GM12878 (cell line): ENCODE data around the gene MYO1C. TPM values are rescaled to one million over a fixed set of nuclear protein-coding genes. Genes with fewer than 3 reads are reported as not detected.

Source experiments
- ATAC-seq: fragments of 200-7000 bp; cut with Tn5 transposase; 3 replicates; pipeline ENCODE4 v1.9.1; 2020; ENCODE audit warnings: mild to moderate bottlenecking, moderate library complexity
- BruUV-seq: library from RNA; stranded (reverse); fragments of 400-500 nt; replicated peaks from 2 replicates; lab custom pipeline; 2021; lab: Mats Ljungman, UMichigan
- CTCF ChIA-PET: fragments of 300-600 bp; sonication (Branson Sonifier 250); formaldehyde crosslinking; extraction: SDS; loops from one replicate; lab custom pipeline; 2021; ENCODE audit warnings: inconsistent platforms; lab: Yijun Ruan, JAX
- POLR2A ChIA-PET: fragments of 350-600 bp; formaldehyde crosslinking; extraction: SDS; loops from one replicate; lab custom pipeline; 2021; ENCODE audit warnings: inconsistent platforms; lab: Charles Lee
- RAD21 ChIA-PET: fragments of 300-600 bp; sonication (Branson Sonifier 250); formaldehyde crosslinking; loops from one replicate; lab custom pipeline; 2023; ENCODE audit warnings: antibody characterized with exemption; ENCODE audit not compliant: unreplicated experiment; lab: Charles Lee
- SMC1A ChIA-PET: fragments of 300-600 bp; sonication (Branson Sonifier 250); formaldehyde crosslinking; loops from one replicate; lab custom pipeline; 2023; ENCODE audit not compliant: unreplicated experiment, uncharacterized antibody; lab: Charles Lee
- DNase-seq: peaks from one replicate; pipeline ENCODE4 v3.0.0-alpha.2; 2011; ENCODE audit warnings: low read depth, low spot score
- FAIRE-seq: peaks from 3 replicates; lab custom pipeline; 2011; peaks lifted over from hg19 to GRCh38; lab: Jason Lieb, UNC
- H2AFZ ChIP-seq: 2 replicates; pipeline ENCODE4 v1.6.0; 2011; ENCODE audit warnings: low read depth, low read length, control low read depth; ENCODE audit not compliant: control insufficient read depth
- H3K27ac ChIP-seq: 2 replicates; pipeline ENCODE4 v1.5.1; 2011; ENCODE audit warnings: control low read depth; ENCODE audit not compliant: control insufficient read depth, insufficient read depth
- H3K27me3 ChIP-seq, 2 experiments: replicated peaks in 1 of 2; 2 replicates each; pipeline versions ENCODE4 v1.6.0 to v1.6.1; 2011; ENCODE audit warnings: low read length in 1 of 2; ENCODE audit not compliant: control insufficient read depth in 2 of 2, insufficient read depth in 2 of 2
- H3K36me3 ChIP-seq, 2 experiments: 2 replicates each; pipeline ENCODE4 v1.5.1; 2011; ENCODE audit warnings: low read length in 1 of 2; ENCODE audit not compliant: control insufficient read depth in 2 of 2, insufficient read depth in 2 of 2
- H3K4me1 ChIP-seq: 2 replicates; pipeline ENCODE4 v1.6.1; 2011; ENCODE audit warnings: mild to moderate bottlenecking, low read length, moderate library complexity, mixed read lengths; ENCODE audit not compliant: control insufficient read depth, insufficient read depth
- H3K4me2 ChIP-seq: 2 replicates; pipeline ENCODE4 v1.6.0; 2011; ENCODE audit warnings: control low read depth; ENCODE audit not compliant: control insufficient read depth, insufficient read depth
- H3K4me3 ChIP-seq: fragments of 200-600 bp; sonication (generic); 2 replicates; pipeline ENCODE4 v1.5.1; 2016
- H3K79me2 ChIP-seq: 2 replicates; pipeline ENCODE4 v1.6.0; 2011; ENCODE audit warnings: low read length; ENCODE audit not compliant: control insufficient read depth, insufficient read depth
- H3K9ac ChIP-seq: 2 replicates; pipeline ENCODE4 v1.8.0; 2011; ENCODE audit warnings: low read length, control low read depth, mixed read lengths; ENCODE audit not compliant: control insufficient read depth, insufficient read depth
- H3K9me3 ChIP-seq: replicated peaks from 3 replicates; pipeline ENCODE4 v1.5.1; 2011; ENCODE audit warnings: mild to moderate bottlenecking, low read length; ENCODE audit not compliant: control insufficient read depth, insufficient read depth
- H4K20me1 ChIP-seq: 2 replicates; pipeline ENCODE4 v1.6.0; 2011; ENCODE audit not compliant: control insufficient read depth, insufficient read depth
- MYC ChIP-seq: IDR thresholded peaks from 2 replicates; pipeline ENCODE4 v1.6.1; 2011; ENCODE audit warnings: mild to moderate bottlenecking, low read length, moderate library complexity, inconsistent platforms; ENCODE audit not compliant: insufficient read depth, insufficient replicate concordance, insufficient read length, severe bottlenecking
- RAD51 ChIP-seq: fragments of 450-650 bp; IDR thresholded peaks from 2 replicates; pipeline ENCODE4 v1.6.1; 2016; ENCODE audit warnings: moderate library complexity, mild to moderate bottlenecking, inconsistent platforms
- STAT3 ChIP-seq: IDR thresholded peaks from 2 replicates; pipeline ENCODE4 v1.6.1; 2011; ENCODE audit warnings: low read depth, low read length, improper control_type of control experiment
- WGBS: methylation state at CpG from one replicate; pipeline ENCODE4 v1.1.6; 2016; ENCODE audit warnings: low lambda C conversion rate; ENCODE audit not compliant: insufficient replicate concordance, insufficient coverage; ENCODE audit errors: missing lambda C conversion rate; 5-methylcytosine and 5-hydroxymethylcytosine counted together
- in situ Hi-C: fragments of 300-500 bp; cut with MboI; formaldehyde crosslinking; loops from 9 replicates; pipeline ENCODE4 v1.14.3; 2018; ENCODE audit warnings: mixed read lengths
- intact Hi-C: fragments of 100-400 bp; cut with micrococcal nuclease; formaldehyde crosslinking; loops from one replicate; pipeline ENCODE4 v1.14.2; 2022; ENCODE audit not compliant: unreplicated experiment
- polyA plus RNA-seq, 11 experiments: library from polyadenylated mRNA; depleted of rRNA in 4 of 11; unstranded in 6 of 11; stranded (reverse) in 5 of 11; fragments of >200 nt; fragmentation: Nextera tagmentation in 4 of 11; fragmentation: Illumina TruSeq in 1 of 11; extraction: Ambion mirVana in 4 of 11; extraction: Trizol in 1 of 11; gene quantifications; 1 replicate in 1 of 11; 2 replicates in 10 of 11; pipeline versions ENCODE4 v1.2.1 to v1.2.3, GENCODE V29; 2011 to 2016; ENCODE audit warnings: inconsistent platforms in 2 of 11, missing spikeins in 2 of 11, low read depth in 1 of 11
- total RNA-seq, 4 experiments: library from RNA; depleted of rRNA in 3 of 4; stranded (reverse); fragments of >200 nt in 3 of 4; fragmentation: Illumina TruSeq in 1 of 4; extraction: Trizol in 1 of 4; gene quantifications; 2 replicates each; pipeline versions ENCODE4 v1.2.1 to v1.2.3, GENCODE V29; 2013 to 2021
- TF ChIP-seq, protein P1 (sequence below): IDR thresholded peaks from 2 replicates; pipeline ENCODE4 v1.6.1; 2011; ENCODE audit warnings: borderline replicate concordance, low read depth, mild to moderate bottlenecking, moderate library complexity, low read length; ENCODE audit not compliant: insufficient read depth, poor library complexity, severe bottlenecking

Gene MYO1C
- total and polyA plus RNA-seq, 10 of the 15 experiments (the other 5 are each of a cell fraction or from before 2014, with no cell fraction given) = 1.2 to 92.0 (median 36.6) TPM

DNA sequence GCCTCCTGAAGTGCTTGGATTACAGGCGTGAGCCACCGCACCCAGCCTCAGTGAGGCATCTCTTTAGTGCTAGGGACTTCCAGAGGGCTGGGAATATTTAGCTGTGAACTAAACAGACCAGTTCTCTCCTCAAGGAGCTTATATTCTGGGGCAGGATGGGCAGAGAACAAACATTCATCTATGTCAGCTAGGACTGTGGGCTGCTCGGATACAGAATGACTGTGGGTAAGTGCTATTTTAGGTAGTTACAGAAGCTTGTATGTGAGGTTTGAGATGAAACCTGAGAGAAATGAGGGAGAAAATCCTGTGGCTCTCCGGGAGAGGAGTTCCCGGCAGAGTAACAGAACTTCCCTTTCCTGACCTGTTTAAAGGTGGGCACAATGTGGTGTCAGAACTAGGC, 30.1 kb upstream of the MYO1C start:
- Histone ChIP-seq H3K4me1 (no peaks in the 10 kb centered on the region), H3K9me3 (no peaks in the 10 kb centered on the region), H2AFZ (no peak overlapping the region), H3K4me2 (no peak overlapping the region), H3K27ac (no peak overlapping the region), H3K9ac (no peak overlapping the region), H3K4me3 (no peak overlapping the region), H3K36me3 (peaks cover 2 to 16% of the 10 kb centered on the region in 2 experiments), H3K27me3 (no peaks in the 10 kb centered on the region), H4K20me1 (no peaks in the 10 kb centered on the region), H3K79me2 (0 out of 2 replicates have a peak, but pooled peaks cover under 1% of the 10 kb centered on the region)
- BruUV-seq = no TSS peak
- ChIA-PET RAD21 (no interaction called here), SMC1A (interaction anchor here (1.2 kb wide), 1 partner anchor 107 kb away, joined by 3 read pairs; no protein-coding TSS in a partner anchor), POLR2A (no interaction called here), CTCF (interaction anchor here (0.8 to 1.2 kb wide), 2 partner anchors 11 to 157 kb away, joined by 3 to 4 read pairs; no protein-coding TSS in a partner anchor)
- DNase-seq = no peak
- in situ Hi-C loops (no loop called here), intact Hi-C loops (no loop called here)
- no peak for ATAC-seq
- WGBS = 100% methylated on average over 5 of the region's 5 CpGs
- TF ChIP-seq STAT3 (no peak), MYC (no peak), RAD51 (no peak)
- TF ChIP-seq, protein P1, sequence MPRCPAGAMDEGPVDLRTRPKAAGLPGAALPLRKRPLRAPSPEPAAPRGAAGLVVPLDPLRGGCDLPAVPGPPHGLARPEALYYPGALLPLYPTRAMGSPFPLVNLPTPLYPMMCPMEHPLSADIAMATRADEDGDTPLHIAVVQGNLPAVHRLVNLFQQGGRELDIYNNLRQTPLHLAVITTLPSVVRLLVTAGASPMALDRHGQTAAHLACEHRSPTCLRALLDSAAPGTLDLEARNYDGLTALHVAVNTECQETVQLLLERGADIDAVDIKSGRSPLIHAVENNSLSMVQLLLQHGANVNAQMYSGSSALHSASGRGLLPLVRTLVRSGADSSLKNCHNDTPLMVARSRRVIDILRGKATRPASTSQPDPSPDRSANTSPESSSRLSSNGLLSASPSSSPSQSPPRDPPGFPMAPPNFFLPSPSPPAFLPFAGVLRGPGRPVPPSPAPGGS = no peak
- no peak for FAIRE-seq
